ENCODE data around the gene ACTL10. TPM values are rescaled to one million over a fixed set of nuclear protein-coding genes. Genes with fewer than 3 reads are reported as not detected.

Gene ACTL10
- total RNA-seq, 1 experiment from 2014 or later: 0.46 TPM

DNA sequence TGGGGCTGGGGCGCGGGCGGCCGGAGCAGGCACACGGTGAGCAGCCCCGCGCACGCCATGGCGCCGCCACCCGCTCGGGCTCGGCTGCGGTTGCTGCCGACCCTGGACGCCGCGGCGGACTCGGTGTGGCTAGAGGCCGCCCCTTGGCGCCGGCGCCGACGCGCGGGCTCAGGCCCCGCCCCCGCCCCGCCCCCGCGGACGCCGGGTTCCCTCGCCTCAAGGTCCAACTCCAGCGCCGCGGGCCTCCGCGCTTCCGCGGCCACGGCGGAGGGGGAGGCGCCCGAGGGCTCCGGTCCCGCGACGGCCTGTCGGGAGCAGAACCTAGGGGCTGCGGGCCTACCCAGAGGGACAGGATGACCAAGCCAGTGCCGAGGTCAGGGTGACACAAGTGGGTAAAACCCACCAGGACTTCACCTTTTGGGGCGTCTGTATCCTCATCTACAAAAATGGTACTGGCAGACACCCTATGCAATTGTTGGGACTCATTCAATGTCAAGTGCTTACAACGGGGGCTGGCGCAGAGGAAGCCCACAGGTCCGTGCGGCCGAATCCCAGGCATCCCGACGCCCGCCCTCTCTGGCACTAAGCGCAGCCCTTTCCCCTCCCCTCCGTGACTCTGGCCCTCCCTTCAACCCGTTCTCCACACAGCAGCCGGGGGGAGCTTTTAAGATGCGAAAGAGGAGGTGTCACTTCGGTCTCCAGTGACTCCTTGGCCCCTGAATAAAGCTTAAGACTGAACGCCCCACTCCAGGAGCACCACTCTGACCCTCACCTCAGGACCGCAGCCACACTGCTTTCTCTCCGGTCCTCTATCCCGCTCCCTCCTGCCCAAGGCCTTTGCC, 7.8 kb downstream of the ACTL10 start, which contains the start of gene NECAB3:
TSS of gene NECAB3 (minus strand) at position 135 of the 842 bp plus-strand sequence. CDS start at position 59, 76 bp downstream.
- Histone ChIP-seq H2BK20ac (ENCODE audit: low read depth, low read length, poor library complexity, severe bottlenecking) (no peak within 1 kb of the TSS), H3K27me3 (ENCODE audit: insufficient read depth, low read length) (no peaks in the 10 kb centered on the region), H2AK5ac (ENCODE audit: insufficient read length, low read length) (no peak within 1 kb of the TSS), H4K20me1 (ENCODE audit: control insufficient read depth, insufficient read depth, insufficient read length) (no peaks in the 10 kb centered on the region), H4K8ac (replicated peaks; ENCODE audit: insufficient read length, low read depth, low read length) (no peak within 1 kb of the TSS), H4K91ac (ENCODE audit: insufficient read length, low read depth, low read length) (no peak within 1 kb of the TSS), H3K23me2 (ENCODE audit: insufficient read length, low read depth, low read length, poor library complexity, severe bottlenecking) (peaks cover 21% of the 10 kb centered on the region), H2BK5ac (ENCODE audit: insufficient read length, low read length) (no peak within 1 kb of the TSS), H2BK12ac (ENCODE audit: insufficient read length, low read depth, low read length) (no peak within 1 kb of the TSS), H3K56ac (ENCODE audit: insufficient read length, low read depth, low read length) (no peak within 1 kb of the TSS), H3K27ac (ENCODE audit: insufficient read length, low read depth, low read length) (no peak within 1 kb of the TSS), H3K9ac (ENCODE audit: extremely low read depth, insufficient read length, low read length) (peak within 1 kb of the TSS; percentile 34), H2AFZ (ENCODE audit: low read length) (no peak within 1 kb of the TSS), H3T11ph (ENCODE audit: low read length) (no peak within 1 kb of the TSS), H3K79me1 (ENCODE audit: insufficient read depth, low read depth, low read length, poor library complexity, severe bottlenecking) (no peaks in the 10 kb centered on the region), H3K23ac (ENCODE audit: insufficient read length, low read depth, low read length) (no peak within 1 kb of the TSS), H3K4ac (ENCODE audit: low read depth, low read length) (no peak within 1 kb of the TSS), H2BK15ac (ENCODE audit: low read depth, low read length) (no peak within 1 kb of the TSS), H3K4me2 (ENCODE audit: insufficient read depth, insufficient read length, low read length) (peak within 1 kb of the TSS; percentile 71), H3K4me1 (ENCODE audit: insufficient read depth, low read length) (peaks cover 4% of the 10 kb centered on the region; the same call in 1 of the 2 replicates), H4K5ac (ENCODE audit: insufficient read length, low read depth, low read length) (no peak within 1 kb of the TSS), H3K14ac (ENCODE audit: insufficient read depth, low read length) (peak within 1 kb of the TSS; percentile 46; the same call in 1 of the 2 replicates), H3K9me3 (ENCODE audit: control insufficient read depth, low read depth, low read length) (no peaks in the 10 kb centered on the region), H2BK120ac (ENCODE audit: low read depth, low read length, poor library complexity, severe bottlenecking) (no peak within 1 kb of the TSS), H3K18ac (ENCODE audit: insufficient read length, low read depth, low read length) (no peak within 1 kb of the TSS), H3K79me2 (ENCODE audit: insufficient read depth, low read length) (no peaks in the 10 kb centered on the region)
- H3K27ac Mint-ChIP-seq: peak within 1 kb of the TSS; percentile 72 to 95 (median 73); a peak in 6 of 7 replicates
- whole genome bisulfite sequencing (ENCODE audit: extremely low coverage, insufficient read length, low lambda C conversion rate): no CpG with 5 or more reads among the region's 73 CpGs
- H3K36me3 Mint-ChIP-seq (ENCODE audit: insufficient read depth in 1 of 3, low read depth in 3 of 3): peaks cover 37 to 64% (median 57%) of the 10 kb centered on the region in 3 experiments; a peak in 6 of 7 replicates
- peak; percentile 85 for DNase-seq
- H3K4me1 Mint-ChIP-seq: peaks cover 30% of the 10 kb centered on the region in 2 experiments
- TF ChIP-seq, protein P1, sequence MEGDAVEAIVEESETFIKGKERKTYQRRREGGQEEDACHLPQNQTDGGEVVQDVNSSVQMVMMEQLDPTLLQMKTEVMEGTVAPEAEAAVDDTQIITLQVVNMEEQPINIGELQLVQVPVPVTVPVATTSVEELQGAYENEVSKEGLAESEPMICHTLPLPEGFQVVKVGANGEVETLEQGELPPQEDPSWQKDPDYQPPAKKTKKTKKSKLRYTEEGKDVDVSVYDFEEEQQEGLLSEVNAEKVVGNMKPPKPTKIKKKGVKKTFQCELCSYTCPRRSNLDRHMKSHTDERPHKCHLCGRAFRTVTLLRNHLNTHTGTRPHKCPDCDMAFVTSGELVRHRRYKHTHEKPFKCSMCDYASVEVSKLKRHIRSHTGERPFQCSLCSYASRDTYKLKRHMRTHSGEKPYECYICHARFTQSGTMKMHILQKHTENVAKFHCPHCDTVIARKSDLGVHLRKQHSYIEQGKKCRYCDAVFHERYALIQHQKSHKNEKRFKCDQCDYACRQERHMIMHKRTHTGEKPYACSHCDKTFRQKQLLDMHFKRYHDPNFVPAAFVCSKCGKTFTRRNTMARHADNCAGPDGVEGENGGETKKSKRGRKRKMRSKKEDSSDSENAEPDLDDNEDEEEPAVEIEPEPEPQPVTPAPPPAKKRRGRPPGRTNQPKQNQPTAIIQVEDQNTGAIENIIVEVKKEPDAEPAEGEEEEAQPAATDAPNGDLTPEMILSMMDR (conservative IDR thresholded peaks at IDR 0.05): no peak
- peak within 1 kb of the TSS; percentile 87 to 90 for H3K4me3 Mint-ChIP-seq
- no peaks in the 10 kb centered on the region; a peak in 1 of 5 replicates for H3K9me3 Mint-ChIP-seq
- peaks cover 2% of the 10 kb centered on the region for H3K27me3 Mint-ChIP-seq (ENCODE audit: low read depth)

Measured in H9 (cell line).